Fibroblast of the conjunctiva (primary cell): ENCODE data around the gene REM2.

ENCODE experiments used
- DNase-seq: peaks from one replicate; pipeline ENCODE4 v3.0.0-alpha.2; 2010; ENCODE audit warnings: low read depth

REM2 gene

DNA sequence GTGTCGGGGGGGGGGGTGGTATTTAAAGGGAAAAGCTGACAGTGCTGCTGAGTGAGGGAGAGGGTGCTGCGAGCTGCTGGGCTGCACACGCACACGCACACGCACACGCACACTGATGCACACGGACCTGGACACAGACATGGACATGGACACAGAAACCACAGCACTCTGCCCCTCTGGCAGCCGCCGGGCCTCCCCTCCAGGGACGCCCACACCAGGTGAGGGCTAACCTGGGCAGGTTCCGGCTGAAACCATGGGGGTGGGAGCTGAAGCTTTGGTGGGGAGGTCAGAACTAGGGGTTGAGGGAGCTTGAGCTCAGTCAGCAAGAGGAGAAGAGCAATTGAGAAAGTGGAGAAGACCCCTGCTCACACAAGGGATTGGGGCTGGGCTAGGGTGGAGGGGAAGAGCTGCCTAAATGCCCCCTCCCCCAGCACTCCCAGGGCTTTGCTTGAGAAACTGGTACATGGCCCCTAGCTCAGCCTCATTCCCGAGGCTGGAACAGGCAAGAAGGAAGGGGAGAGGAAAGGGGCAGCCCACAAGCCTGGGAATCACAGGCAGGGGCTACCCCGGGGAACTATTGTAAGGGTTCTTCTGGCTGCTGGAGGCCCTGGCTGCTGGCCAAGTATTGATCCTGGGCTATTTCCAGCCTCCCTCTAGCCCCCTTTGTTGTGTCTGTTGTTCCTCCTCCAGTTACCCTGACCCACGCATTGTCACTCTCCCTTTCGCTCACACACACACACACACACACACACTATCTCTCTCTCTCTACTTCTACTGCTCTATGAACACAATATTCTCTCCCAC, at the start of gene REM2:
Gene REM2, plus strand, starts transcription at position 50 of the 804 bp plus-strand sequence. Its CDS starts 66 bp downstream, at position 116.
- no peak for DNase-seq

- no peak for DNase-seq
These were observed 47.5 kb upstream of the REM2 start for GRCh38 chr14:22835505-22835904.

DNA sequence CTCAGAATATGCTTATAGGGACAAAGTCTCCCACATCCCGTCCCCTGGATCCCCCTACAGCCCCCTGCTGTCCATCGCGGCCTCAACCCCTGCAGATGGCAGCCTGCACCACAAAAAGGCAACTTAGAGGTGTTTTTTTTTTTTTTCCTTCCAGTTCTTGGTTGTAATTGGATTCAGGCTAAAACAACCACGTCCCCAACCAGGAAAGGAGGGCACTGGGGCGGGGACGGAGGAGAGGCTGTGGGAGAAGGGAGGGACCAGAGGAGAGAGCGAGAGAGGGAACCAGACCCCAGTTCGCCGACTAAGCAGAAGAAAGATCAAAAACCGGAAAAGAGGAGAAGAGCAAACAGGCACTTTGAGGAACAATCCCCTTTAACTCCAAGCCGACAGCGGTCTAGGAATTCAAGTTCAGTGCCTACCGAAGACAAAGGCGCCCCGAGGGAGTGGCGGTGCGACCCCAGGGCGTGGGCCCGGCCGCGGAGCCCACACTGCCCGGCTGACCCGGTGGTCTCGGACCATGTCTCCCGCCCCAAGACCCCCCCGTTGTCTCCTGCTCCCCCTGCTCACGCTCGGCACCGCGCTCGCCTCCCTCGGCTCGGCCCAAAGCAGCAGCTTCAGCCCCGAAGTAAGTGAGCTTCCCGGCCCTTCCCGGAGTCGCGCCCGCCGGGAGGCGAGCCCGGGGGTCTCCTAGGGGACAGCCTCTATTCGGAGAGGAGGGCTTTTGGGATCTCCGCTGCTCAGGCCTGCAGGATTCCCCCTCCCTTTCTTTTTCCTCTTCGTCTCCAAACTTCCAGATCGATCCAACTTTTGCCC, 46.5 kb upstream of the REM2 start, which contains the start of gene MMP14:
Gene MMP14, plus strand, starts transcription at position 285 of the 813 bp plus-strand sequence. Its CDS starts 233 bp downstream, at position 518.
- peak; percentile 90 for DNase-seq

- no peak for DNase-seq
These were observed 45.8 kb upstream of the REM2 start for GRCh38 chr14:22837114-22837749.

- no peak for DNase-seq
These were observed 45.1 kb upstream of the REM2 start for GRCh38 chr14:22837750-22838538.

DNA sequence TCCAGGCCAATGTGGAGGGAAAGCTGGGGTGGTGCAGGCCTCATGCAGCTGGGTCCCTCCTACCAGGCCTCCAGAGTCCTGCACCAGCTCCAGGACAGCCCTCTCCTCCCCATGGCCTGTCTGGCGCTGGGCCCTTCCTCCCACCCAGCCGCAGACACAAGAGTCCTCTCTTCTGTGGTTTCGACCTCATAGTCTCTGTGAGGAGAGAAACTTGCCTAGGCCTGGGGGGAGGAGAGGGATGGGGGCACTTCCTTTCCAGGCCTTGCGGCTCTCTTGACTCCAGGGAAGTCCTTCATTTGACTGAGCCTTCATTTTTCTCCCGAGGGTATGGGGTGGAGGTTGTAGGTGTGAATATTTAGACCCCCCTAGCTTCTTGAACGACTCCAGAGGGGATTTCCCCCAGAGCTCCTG, 44.4 kb upstream of the REM2 start:
- DNase-seq, result no peak

DNA sequence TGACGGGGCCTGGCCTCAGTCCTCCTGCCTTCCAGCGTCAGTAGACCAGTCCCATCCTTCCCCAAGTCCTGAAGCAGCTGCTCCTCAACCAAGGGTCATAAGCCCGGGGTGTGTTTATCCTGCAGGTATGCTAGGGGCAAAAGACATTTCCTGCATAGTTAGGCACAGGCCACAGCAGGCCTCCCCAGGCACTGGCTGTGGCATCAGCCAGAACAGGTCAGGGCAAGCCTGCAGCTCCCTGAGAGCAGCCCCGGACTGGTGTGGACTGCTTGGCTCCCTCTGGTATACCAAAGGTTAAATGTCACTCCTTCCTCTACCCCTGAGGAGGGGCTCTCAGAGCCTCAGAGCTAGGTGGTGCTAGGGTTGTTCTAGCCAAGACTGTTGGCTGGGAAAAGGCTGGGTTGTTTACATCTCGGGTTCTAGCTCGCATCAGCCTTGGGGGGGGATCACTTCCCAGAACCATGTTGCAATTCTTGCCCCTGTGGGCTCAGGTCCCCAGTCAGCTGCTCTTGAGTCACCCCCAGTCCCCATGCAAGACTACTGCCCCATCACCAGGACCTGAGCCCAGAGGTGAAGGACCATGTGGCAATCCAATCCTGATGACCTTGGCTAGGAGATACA, 43.8 kb upstream of the REM2 start:
- no peak for DNase-seq

DNA sequence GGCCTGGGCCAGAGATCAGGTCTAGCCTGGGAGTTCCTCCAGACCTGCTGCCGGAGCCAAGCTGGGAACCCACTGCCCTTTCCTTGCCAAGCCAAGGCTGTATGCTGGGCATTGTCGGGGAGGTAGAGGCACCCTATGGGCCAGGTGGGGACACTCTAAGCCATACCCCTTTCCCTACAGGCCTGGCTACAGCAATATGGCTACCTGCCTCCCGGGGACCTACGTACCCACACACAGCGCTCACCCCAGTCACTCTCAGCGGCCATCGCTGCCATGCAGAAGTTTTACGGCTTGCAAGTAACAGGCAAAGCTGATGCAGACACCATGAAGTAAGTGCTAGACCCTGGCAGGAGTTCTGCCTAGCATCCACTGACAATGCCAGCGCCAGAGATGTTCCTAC, 41.7 kb upstream of the REM2 start:
- no peak for DNase-seq

DNA sequence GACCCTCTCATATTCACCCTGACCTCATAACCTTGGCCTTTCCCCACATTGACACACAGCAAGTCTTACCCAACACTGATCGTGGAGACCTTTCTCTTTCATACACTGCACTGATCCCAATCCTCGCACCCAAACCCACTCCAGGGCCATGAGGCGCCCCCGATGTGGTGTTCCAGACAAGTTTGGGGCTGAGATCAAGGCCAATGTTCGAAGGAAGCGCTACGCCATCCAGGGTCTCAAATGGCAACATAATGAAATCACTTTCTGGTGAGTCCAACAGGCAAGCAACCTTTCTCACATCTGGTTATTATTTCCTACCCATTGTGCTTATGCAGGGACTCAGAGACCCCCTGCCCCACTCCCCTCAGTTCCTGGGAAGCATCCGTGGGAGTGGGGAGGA, 41.3 kb upstream of the REM2 start:
- no peak for DNase-seq

GRCh38 chr14:22842211-22843122, 40.6 kb upstream of the REM2 start:
- DNase-seq, result no peak

GRCh38 chr14:22843123-22843925, 39.7 kb upstream of the REM2 start:
- DNase-seq, result no peak

DNA sequence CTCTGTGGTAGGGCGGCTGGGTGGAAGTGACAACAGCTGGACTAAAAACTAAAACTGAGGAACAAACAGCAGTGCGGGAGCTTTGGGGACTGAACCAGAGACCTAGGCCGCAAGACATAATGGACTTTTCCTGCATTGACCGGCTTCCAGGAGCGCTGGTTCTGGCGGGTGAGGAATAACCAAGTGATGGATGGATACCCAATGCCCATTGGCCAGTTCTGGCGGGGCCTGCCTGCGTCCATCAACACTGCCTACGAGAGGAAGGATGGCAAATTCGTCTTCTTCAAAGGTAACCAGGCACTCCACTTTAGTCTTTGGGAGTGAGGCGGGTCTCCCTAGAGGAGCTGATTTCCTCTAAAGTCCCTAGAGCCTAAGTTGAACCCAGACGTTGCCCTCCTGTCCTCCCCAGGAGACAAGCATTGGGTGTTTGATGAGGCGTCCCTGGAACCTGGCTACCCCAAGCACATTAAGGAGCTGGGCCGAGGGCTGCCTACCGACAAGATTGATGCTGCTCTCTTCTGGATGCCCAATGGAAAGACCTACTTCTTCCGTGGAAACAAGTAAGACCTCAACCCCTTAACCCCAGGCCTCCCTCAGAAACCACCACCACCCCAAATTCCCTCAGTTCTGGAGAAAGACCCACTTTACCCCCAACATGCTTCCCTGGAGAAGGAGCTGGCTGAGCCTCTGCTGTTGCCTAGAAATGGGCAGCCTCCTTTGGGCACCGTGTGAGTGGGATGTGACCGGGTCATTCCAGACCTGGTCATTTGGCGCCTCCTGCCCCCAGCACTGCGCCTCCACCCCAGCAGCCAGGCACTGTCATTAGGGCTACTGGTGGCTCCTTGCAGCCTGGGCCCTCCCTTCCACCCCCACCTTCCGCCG, 38.6 kb upstream of the REM2 start:
- no peak for DNase-seq

- no peak for DNase-seq
These were observed 38.0 kb upstream of the REM2 start for GRCh38 chr14:22845103-22845394.

DNA sequence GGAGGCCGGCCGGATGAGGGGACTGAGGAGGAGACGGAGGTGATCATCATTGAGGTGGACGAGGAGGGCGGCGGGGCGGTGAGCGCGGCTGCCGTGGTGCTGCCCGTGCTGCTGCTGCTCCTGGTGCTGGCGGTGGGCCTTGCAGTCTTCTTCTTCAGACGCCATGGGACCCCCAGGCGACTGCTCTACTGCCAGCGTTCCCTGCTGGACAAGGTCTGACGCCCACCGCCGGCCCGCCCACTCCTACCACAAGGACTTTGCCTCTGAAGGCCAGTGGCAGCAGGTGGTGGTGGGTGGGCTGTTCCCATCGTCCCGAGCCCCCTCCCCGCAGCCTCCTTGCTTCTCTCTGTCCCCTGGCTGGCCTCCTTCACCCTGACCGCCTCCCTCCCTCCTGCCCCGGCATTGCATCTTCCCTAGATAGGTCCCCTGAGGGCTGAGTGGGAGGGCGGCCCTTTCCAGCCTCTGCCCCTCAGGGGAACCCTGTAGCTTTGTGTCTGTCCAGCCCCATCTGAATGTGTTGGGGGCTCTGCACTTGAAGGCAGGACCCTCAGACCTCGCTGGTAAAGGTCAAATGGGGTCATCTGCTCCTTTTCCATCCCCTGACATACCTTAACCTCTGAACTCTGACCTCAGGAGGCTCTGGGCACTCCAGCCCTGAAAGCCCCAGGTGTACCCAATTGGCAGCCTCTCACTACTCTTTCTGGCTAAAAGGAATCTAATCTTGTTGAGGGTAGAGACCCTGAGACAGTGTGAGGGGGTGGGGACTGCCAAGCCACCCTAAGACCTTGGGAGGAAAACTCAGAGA, 37.0 kb upstream of the REM2 start:
- DNase-seq, result no peak

- DNase-seq, result no peak
These were observed 36.2 kb upstream of the REM2 start for GRCh38 chr14:22846811-22847307.

- DNase-seq, result no peak
These were observed 35.2 kb upstream of the REM2 start for GRCh38 chr14:22847661-22848341.
